ENCODE results near the gene BCHE. TPM values are rescaled to one million over a fixed set of nuclear protein-coding genes. Genes with fewer than 3 reads are reported as not detected.

Gene BCHE
- total and polyA plus RNA-seq, 4 donors, result 1.7 to 47.8 (median 4.3) TPM

- H3K27me3 ChIP-seq (ENCODE audit: control insufficient read depth in 3 of 3, insufficient read depth in 3 of 3, low read length in 2 of 3), result no peaks in the 10 kb centered on the region
- no peak overlapping the region for H3K27ac ChIP-seq (ENCODE audit: low read depth in 1 of 2, low read length in 1 of 2)
- no peak overlapping the region for H3K4me3 ChIP-seq
- no peaks in the 10 kb centered on the region for H3K9me3 ChIP-seq (ENCODE audit: control insufficient read depth in 4 of 4, insufficient read depth in 3 of 4, low read length in 3 of 4)
- H3K9ac ChIP-seq (ENCODE audit: insufficient read depth in 1 of 2, low read length in 2 of 2), result no peak overlapping the region
- H3K4me1 ChIP-seq (ENCODE audit: control insufficient read depth in 5 of 5, insufficient read depth in 5 of 5, low read length in 5 of 5), result no peaks in the 10 kb centered on the region
- H3K36me3 ChIP-seq (ENCODE audit: control insufficient read depth in 4 of 4, insufficient read depth in 4 of 4, low read length in 4 of 4), result no peaks in the 10 kb centered on the region
- TF ChIP-seq, protein P1, sequence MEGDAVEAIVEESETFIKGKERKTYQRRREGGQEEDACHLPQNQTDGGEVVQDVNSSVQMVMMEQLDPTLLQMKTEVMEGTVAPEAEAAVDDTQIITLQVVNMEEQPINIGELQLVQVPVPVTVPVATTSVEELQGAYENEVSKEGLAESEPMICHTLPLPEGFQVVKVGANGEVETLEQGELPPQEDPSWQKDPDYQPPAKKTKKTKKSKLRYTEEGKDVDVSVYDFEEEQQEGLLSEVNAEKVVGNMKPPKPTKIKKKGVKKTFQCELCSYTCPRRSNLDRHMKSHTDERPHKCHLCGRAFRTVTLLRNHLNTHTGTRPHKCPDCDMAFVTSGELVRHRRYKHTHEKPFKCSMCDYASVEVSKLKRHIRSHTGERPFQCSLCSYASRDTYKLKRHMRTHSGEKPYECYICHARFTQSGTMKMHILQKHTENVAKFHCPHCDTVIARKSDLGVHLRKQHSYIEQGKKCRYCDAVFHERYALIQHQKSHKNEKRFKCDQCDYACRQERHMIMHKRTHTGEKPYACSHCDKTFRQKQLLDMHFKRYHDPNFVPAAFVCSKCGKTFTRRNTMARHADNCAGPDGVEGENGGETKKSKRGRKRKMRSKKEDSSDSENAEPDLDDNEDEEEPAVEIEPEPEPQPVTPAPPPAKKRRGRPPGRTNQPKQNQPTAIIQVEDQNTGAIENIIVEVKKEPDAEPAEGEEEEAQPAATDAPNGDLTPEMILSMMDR (IDR thresholded peaks at IDR 0.05; ENCODE audit: control extremely low read depth, extremely low read depth), result no peak
- DNase-seq (no peak), ATAC-seq (ENCODE audit: insufficient read depth, low FRiP score) (no peak)
- 91 to 92% methylated on average over 6 of the region's 6 CpGs for WGBS, 2 donors
These were observed 8.8 kb upstream of the BCHE start for GRCh38 chr3:165846056-165846455.

DNA sequence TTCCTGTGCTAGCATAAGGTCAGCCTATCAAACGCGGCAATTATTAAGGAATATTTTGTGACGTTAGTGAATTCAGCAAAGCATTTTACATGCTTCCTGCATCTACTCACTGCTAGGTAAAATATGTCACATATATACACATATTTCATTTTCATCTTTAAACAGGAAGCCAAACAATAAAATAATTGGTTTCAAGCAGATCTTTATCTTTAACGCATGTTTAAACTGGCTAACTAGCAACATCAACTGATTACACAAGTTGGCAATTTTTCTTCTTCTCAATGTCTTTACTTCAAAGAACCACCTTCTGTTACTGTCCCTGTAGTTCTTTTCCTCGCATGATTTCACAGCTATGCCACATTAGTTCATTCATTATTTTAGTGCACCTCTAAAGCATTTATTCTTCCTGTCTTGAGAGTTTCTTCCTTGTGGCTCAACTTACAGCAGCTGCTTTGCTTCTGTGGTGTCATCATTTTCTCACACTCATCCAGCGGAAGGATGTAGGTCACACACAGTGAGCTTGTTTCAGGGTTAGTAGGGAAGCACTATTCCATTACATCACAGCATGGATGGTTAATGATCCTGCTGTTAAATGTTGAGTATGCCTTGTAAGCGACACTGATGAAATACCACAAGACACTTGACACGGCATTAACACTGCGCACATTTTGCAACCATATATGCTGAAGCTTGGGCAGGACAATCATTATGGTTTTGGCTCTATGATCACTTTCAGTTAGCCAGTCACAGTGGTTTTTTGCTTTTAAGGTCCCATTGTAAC lies 2.3 kb upstream of the BCHE start:
- 60 to 61% methylated on average over 9 of the region's 9 CpGs for WGBS, 2 donors
- Histone ChIP-seq H3K9me3 (ENCODE audit: control insufficient read depth in 4 of 4, insufficient read depth in 3 of 4, low read length in 3 of 4) (no peaks in the 10 kb centered on the region), H3K27ac (ENCODE audit: low read depth in 1 of 2, low read length in 1 of 2) (no peak overlapping the region), H3K36me3 (ENCODE audit: control insufficient read depth in 4 of 4, insufficient read depth in 4 of 4, low read length in 4 of 4) (no peaks in the 10 kb centered on the region), H3K4me3 (no peak overlapping the region), H3K27me3 (ENCODE audit: control insufficient read depth in 3 of 3, insufficient read depth in 3 of 3, low read length in 2 of 3) (no peaks in the 10 kb centered on the region), H3K9ac (ENCODE audit: insufficient read depth in 1 of 2, low read length in 2 of 2) (no peak overlapping the region), H3K4me1 (ENCODE audit: control insufficient read depth in 5 of 5, insufficient read depth in 5 of 5, low read length in 5 of 5) (peaks cover 0 to 10% (median 0%) of the 10 kb centered on the region in 5 donors)
- peak; percentile 37 to 86 (median 64) for DNase-seq
- ATAC-seq (ENCODE audit: insufficient read depth, low FRiP score), result no peak
- TF ChIP-seq, protein P1 (IDR thresholded peaks at IDR 0.05; ENCODE audit: control extremely low read depth, extremely low read depth), result no peak

DNA sequence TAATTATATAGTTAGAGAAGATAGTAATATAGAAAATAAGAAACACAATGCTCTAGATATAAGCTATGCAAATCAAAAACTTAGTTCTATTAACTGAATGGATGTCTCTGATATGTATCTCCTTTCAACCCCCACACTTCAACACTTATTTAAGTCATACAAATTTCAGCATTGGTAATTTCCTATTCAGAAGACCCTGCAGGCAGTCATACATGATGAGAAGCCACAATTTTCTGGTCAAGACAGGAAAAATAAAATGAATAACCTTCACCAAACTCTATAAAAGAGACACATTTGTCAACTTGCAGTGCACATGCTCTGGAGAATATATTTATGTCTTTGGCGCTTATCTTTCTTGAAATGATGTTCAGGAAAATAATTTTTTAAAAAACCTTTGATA lies 578 bp upstream of the BCHE start:
- ATAC-seq (ENCODE audit: insufficient read depth, low FRiP score), result no peak
- WGBS, 2 donors, result 92 to 94% methylated on average over 1 of the region's 1 CpG

More for the DNA sequence above, 578 bp upstream of the BCHE start:
- no peak for DNase-seq
- Histone ChIP-seq H3K9me3 (ENCODE audit: control insufficient read depth in 4 of 4, insufficient read depth in 3 of 4, low read length in 3 of 4) (no peaks in the 10 kb centered on the region), H3K4me3 (no peak overlapping the region), H3K4me1 (ENCODE audit: control insufficient read depth in 5 of 5, insufficient read depth in 5 of 5, low read length in 5 of 5) (peaks cover 0 to 10% (median 0%) of the 10 kb centered on the region in 5 donors), H3K36me3 (ENCODE audit: control insufficient read depth in 4 of 4, insufficient read depth in 4 of 4, low read length in 4 of 4) (no peaks in the 10 kb centered on the region), H3K27me3 (ENCODE audit: control insufficient read depth in 3 of 3, insufficient read depth in 3 of 3, low read length in 2 of 3) (no peaks in the 10 kb centered on the region), H3K9ac (ENCODE audit: insufficient read depth in 1 of 2, low read length in 2 of 2) (no peak overlapping the region), H3K27ac (ENCODE audit: low read depth in 1 of 2, low read length in 1 of 2) (no peak overlapping the region)
- TF ChIP-seq, protein P1 (IDR thresholded peaks at IDR 0.05; ENCODE audit: control extremely low read depth, extremely low read depth), result no peak
